ENCODE measurements around the gene NFKBIZ. TPM values are rescaled to one million over a fixed set of nuclear protein-coding genes. Genes with fewer than 3 reads are reported as not detected.
A peak's percentile ranks its signal among the peaks of the same experiment; 100 is the strongest.

The NFKBIZ gene
- total and polyA plus RNA-seq, 2 donors (not counting 1 experiment from before 2014, with no cell fraction given), result 14.7 to 38.8 TPM

DNA sequence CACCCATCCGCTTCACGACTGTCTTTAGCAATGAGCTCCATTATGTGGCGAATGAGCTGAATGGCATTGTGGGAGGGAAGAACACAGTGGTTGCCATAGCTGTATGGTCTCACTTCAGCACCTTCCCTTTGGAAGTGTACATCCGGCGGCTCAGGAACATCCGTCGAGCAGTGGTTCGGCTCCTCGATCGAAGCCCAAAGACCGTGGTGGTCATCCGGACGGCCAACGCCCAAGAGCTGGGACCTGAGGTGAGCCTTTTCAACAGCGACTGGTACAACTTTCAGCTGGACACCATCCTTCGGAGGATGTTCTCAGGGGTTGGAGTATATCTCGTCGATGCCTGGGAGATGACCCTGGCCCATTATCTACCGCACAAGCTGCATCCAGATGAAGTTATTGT is 27.8 kb upstream of the NFKBIZ start:
- Histone ChIP-seq H3K4me2 (ENCODE audit: extremely low read depth, insufficient read depth, low read length) (no peak overlapping the region), H2AFZ (ENCODE audit: low read length) (no peak overlapping the region), H4K20me1 (ENCODE audit: control insufficient read depth, extremely low read depth, insufficient read depth, low read length) (no peaks in the 10 kb centered on the region), H3K27me3 (ENCODE audit: control insufficient read depth, insufficient read depth, low read length) (no peaks in the 10 kb centered on the region), H3K4me3 (replicated peaks in 1 of 4; ENCODE audit: control extremely low read depth in 1 of 4, insufficient read depth in 1 of 4, low read depth in 3 of 4, low read length in 4 of 4) (no peak overlapping the region), H3K79me2 (ENCODE audit: control insufficient read depth, insufficient read depth, low read length) (no peaks in the 10 kb centered on the region), H3K9me3 (ENCODE audit: control insufficient read depth, insufficient read depth, low read depth, low read length) (no peaks in the 10 kb centered on the region), H3K27ac (ENCODE audit: insufficient read depth, low read length) (no peak overlapping the region), H3K4me1 (ENCODE audit: control insufficient read depth, extremely low read depth, insufficient read depth, low read length) (no peaks in the 10 kb centered on the region), H3K36me3 (ENCODE audit: control insufficient read depth, insufficient read depth, low read length) (peaks cover 2% of the 10 kb centered on the region), H3K9ac (ENCODE audit: insufficient read depth, low read length) (no peak overlapping the region)
- no peak for TF ChIP-seq EZH2 (IDR thresholded peaks at IDR 0.05; ENCODE audit: low read length, missing control alignments)
- TF ChIP-seq, protein P1, sequence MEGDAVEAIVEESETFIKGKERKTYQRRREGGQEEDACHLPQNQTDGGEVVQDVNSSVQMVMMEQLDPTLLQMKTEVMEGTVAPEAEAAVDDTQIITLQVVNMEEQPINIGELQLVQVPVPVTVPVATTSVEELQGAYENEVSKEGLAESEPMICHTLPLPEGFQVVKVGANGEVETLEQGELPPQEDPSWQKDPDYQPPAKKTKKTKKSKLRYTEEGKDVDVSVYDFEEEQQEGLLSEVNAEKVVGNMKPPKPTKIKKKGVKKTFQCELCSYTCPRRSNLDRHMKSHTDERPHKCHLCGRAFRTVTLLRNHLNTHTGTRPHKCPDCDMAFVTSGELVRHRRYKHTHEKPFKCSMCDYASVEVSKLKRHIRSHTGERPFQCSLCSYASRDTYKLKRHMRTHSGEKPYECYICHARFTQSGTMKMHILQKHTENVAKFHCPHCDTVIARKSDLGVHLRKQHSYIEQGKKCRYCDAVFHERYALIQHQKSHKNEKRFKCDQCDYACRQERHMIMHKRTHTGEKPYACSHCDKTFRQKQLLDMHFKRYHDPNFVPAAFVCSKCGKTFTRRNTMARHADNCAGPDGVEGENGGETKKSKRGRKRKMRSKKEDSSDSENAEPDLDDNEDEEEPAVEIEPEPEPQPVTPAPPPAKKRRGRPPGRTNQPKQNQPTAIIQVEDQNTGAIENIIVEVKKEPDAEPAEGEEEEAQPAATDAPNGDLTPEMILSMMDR (conservative IDR thresholded peaks at IDR 0.05 in 1 of 2, IDR thresholded peaks at IDR 0.05 in 1 of 2; ENCODE audit: low read depth in 1 of 2, low read length in 2 of 2), result no peak
- DNase-seq (ENCODE audit: low read depth in 2 of 2), result no peak

DNA sequence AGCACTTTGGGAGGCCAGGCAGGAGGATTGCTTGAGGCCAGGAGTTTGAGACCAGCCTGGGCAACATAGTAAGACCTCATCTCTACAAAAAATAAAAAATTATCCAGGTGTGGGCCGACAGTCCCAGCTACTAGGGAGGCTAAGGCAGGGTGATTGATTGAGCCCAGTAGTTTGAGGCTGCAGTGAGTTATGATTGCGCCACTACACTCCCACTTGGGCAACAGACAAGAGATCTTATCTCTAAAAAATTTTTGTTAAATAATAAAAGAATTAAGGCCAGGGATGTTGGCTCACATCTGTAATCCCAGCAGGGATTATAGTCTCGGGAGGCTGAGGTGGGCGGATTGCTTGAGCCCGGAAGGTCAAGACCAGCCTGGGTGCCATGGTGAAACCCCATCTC is 25.8 kb upstream of the NFKBIZ start:
- TF ChIP-seq EZH2 (IDR thresholded peaks at IDR 0.05; ENCODE audit: low read length, missing control alignments), result no peak
- TF ChIP-seq, protein P1 (conservative IDR thresholded peaks at IDR 0.05 in 1 of 2, IDR thresholded peaks at IDR 0.05 in 1 of 2; ENCODE audit: low read depth in 1 of 2, low read length in 2 of 2), result no peak
- Histone ChIP-seq H3K9ac (ENCODE audit: insufficient read depth, low read length) (no peak overlapping the region), H3K4me1 (ENCODE audit: control insufficient read depth, extremely low read depth, insufficient read depth, low read length) (no peaks in the 10 kb centered on the region), H3K27me3 (ENCODE audit: control insufficient read depth, insufficient read depth, low read length) (no peaks in the 10 kb centered on the region), H3K4me3 (replicated peaks in 1 of 4; ENCODE audit: control extremely low read depth in 1 of 4, insufficient read depth in 1 of 4, low read depth in 3 of 4, low read length in 4 of 4) (no peak overlapping the region), H2AFZ (ENCODE audit: low read length) (no peak overlapping the region), H4K20me1 (ENCODE audit: control insufficient read depth, extremely low read depth, insufficient read depth, low read length) (no peaks in the 10 kb centered on the region), H3K36me3 (ENCODE audit: control insufficient read depth, insufficient read depth, low read length) (peaks cover 2% of the 10 kb centered on the region), H3K9me3 (ENCODE audit: control insufficient read depth, insufficient read depth, low read depth, low read length) (no peaks in the 10 kb centered on the region), H3K4me2 (ENCODE audit: extremely low read depth, insufficient read depth, low read length) (no peak overlapping the region), H3K79me2 (ENCODE audit: control insufficient read depth, insufficient read depth, low read length) (no peaks in the 10 kb centered on the region), H3K27ac (ENCODE audit: insufficient read depth, low read length) (no peak overlapping the region)
- no peak for DNase-seq (ENCODE audit: low read depth in 2 of 2)

DNA sequence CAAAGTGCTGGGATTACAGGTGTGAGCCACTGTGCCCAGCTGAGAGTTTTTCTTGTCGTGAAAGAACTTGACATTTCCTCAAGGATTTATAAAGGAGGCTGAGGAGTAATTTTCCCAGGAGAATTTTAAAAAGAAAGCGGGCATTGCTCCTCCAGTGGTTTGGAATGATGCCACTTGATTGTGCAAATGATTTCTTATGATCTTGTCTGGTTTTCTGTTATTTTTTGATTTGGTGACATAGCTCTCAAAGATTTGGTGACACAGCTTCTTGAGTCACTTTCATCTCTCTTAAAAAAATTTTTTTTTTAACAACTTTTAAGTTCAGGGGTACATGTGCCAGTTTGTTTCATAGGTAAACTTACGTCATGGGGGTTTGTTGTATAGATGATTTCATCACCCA is 24.6 kb upstream of the NFKBIZ start:
- Histone ChIP-seq H3K27ac (ENCODE audit: insufficient read depth, low read length) (no peak overlapping the region), H3K4me2 (ENCODE audit: extremely low read depth, insufficient read depth, low read length) (no peak overlapping the region), H3K4me1 (ENCODE audit: control insufficient read depth, extremely low read depth, insufficient read depth, low read length) (peaks cover 4% of the 10 kb centered on the region), H3K27me3 (ENCODE audit: control insufficient read depth, insufficient read depth, low read length) (no peaks in the 10 kb centered on the region), H2AFZ (ENCODE audit: low read length) (no peak overlapping the region), H3K36me3 (ENCODE audit: control insufficient read depth, insufficient read depth, low read length) (peaks cover 2% of the 10 kb centered on the region), H3K9me3 (ENCODE audit: control insufficient read depth, insufficient read depth, low read depth, low read length) (no peaks in the 10 kb centered on the region), H4K20me1 (ENCODE audit: control insufficient read depth, extremely low read depth, insufficient read depth, low read length) (no peaks in the 10 kb centered on the region), H3K4me3 (replicated peaks in 1 of 4; ENCODE audit: control extremely low read depth in 1 of 4, insufficient read depth in 1 of 4, low read depth in 3 of 4, low read length in 4 of 4) (no peak overlapping the region), H3K9ac (ENCODE audit: insufficient read depth, low read length) (no peak overlapping the region), H3K79me2 (ENCODE audit: control insufficient read depth, insufficient read depth, low read length) (no peaks in the 10 kb centered on the region)
- TF ChIP-seq, protein P1 (conservative IDR thresholded peaks at IDR 0.05 in 1 of 2, IDR thresholded peaks at IDR 0.05 in 1 of 2; ENCODE audit: low read depth in 1 of 2, low read length in 2 of 2), result no peak
- peak in 1 of 2 donors; percentile 39 for DNase-seq (ENCODE audit: low read depth in 2 of 2)
